GM10266 (cell line): ENCODE results near the gene ZFP36.
A peak's percentile ranks its signal among the peaks of the same experiment; 100 is the strongest.

Experiments used
- DNase-seq: peaks from one replicate; pipeline ENCODE4 v3.0.0; 2012; ENCODE audit errors: extremely low spot score
- CTCF ChIP-seq: IDR thresholded peaks from 2 replicates; pipeline ENCODE4 v1.5.1; 2012; ENCODE audit warnings: mild to moderate bottlenecking, low read depth; ENCODE audit not compliant: control insufficient read depth, insufficient read depth; ENCODE audit errors: missing control alignments

ZFP36 gene

GRCh38 chr19:39427707-39428106, 21.1 kb downstream of the ZFP36 start:
- no peak for TF ChIP-seq CTCF
- no peak for DNase-seq

GRCh38 chr19:39428283-39429112, 21.9 kb downstream of the ZFP36 start:
- no peak for TF ChIP-seq CTCF
- DNase-seq: no peak

- no peak for TF ChIP-seq CTCF
- DNase-seq: peak; percentile 68
Observed at GRCh38 chr19:39430675-39431593, 24.3 kb downstream of the ZFP36 start.

GRCh38 chr19:39432677-39433025, 26.0 kb downstream of the ZFP36 start:
- no peak for TF ChIP-seq CTCF
- no peak for DNase-seq

GRCh38 chr19:39433480-39434079, 26.9 kb downstream of the ZFP36 start:
- no peak for DNase-seq
- no peak for TF ChIP-seq CTCF

- TF ChIP-seq CTCF: no peak
Observed at GRCh38 chr19:39434123-39435076, 27.8 kb downstream of the ZFP36 start.

More at GRCh38 chr19:39434123-39435076, 27.8 kb downstream of the ZFP36 start:
- DNase-seq: no peak
